GM19395 (cell line): ENCODE data around the gene IFT27.

ENCODE experiments used
- ATAC-seq: cut with Tn5 transposase; IDR thresholded peaks from one replicate; pipeline ENCODE4 v1.9.1; 2021; ENCODE audit warnings: mild to moderate bottlenecking, moderate library complexity; ENCODE audit not compliant: unreplicated experiment

IFT27 gene

GRCh38 chr22:36728505-36728904 lies 47.4 kb downstream of the IFT27 start:
- ATAC-seq = no peak

- no peak for ATAC-seq
These were observed 47.9 kb downstream of the IFT27 start for GRCh38 chr22:36727927-36728488.

DNA sequence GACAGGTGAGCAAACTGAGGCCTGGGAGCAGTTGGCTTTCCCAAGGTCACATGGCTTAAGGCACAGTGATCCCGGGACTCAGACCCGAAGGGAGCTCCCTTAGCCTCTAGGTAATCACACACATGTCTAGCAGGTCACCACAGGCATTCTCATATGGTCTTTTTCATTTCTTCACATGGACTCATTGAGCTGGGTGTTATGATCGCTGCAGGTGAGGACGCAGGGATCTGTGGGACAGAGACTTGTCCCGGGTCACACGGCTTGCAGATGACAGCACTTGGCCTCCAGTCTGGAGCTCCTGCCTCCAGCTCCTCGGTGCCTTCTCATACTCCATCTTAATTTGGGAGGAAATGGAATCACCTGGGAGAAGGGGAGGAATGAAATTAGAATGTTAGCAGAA lies 48.8 kb downstream of the IFT27 start:
- ATAC-seq = no peak

GRCh38 chr22:36726007-36726380 lies 49.9 kb downstream of the IFT27 start:
- no peak for ATAC-seq

DNA sequence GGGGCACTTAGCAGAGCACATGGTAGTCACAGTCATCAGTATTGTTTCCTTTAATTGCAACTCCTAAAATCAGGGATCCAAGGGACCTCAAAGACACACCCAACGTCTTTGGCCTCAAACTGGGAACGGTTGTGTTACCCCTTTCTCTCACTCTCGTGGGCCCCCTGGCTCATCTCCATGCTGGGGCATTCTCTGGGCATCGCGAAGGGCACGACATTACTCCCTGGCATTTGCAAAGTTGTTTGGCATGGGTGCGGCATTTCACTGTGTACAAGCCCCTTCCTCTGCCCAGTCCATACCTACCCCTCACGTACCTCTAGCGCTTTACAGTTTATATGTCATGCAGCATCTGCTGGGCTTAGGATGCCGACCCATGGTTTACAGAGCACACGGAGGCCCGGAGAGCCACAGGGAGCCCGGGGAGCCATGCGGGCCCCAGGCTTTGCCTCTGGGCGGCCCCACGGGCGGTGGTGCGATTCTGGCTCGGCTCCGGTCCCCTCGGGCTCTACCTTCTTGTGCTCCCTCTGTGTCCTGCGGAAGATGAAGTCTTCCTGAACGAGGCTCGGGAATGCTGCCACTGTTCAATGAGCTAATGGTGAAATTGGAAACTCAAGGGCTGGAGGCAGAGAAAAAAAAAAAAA lies 50.4 kb downstream of the IFT27 start:
- no peak for ATAC-seq

GRCh38 chr22:36724836-36725235 lies 51.1 kb downstream of the IFT27 start:
- ATAC-seq = no peak

- no peak for ATAC-seq
These were observed 53.9 kb downstream of the IFT27 start for GRCh38 chr22:36722055-36722454.

- no peak for ATAC-seq
These were observed 60.3 kb downstream of the IFT27 start for GRCh38 chr22:36715647-36716046.

DNA sequence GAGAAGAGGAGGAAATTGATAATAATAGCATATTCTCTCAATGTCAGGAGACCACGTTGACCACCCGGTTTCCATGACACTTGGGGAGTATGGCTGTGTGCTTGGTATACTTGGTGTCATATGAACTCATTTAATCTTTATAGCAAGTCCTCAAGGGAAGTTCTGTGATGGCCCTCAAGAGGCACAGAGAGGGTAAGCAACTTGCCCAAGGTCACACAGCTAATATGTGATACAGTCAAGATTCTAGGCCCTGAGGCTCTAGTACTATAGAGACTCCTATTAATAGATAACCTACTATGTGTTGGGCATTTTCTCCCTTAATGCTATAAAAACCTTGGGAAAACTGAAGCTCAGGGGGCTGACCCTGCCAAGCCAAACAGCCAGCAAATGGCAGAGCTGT lies 61.8 kb downstream of the IFT27 start:
- no peak for ATAC-seq

GRCh38 chr22:36713436-36713835 lies 62.5 kb downstream of the IFT27 start:
- no peak for ATAC-seq
